Smooth muscle cell (in vitro differentiated cells): ENCODE results near the gene SRPK2. TPM values are rescaled to one million over a fixed set of nuclear protein-coding genes. Genes with fewer than 3 reads are reported as not detected.

Experiments used
- DNase-seq: peaks from one replicate; lab custom pipeline; 2025; ENCODE audit not compliant: unreplicated experiment; lab: John Stamatoyannopoulos, UW
- H2AFZ ChIP-seq: fragments of 200-600 bp; sonication (generic); 2 replicates; pipeline ENCODE4 v1.6.0; 2016; ENCODE audit warnings: antibody characterized with exemption, low read depth, mild to moderate bottlenecking
- H3F3A ChIP-seq: fragments of 200-600 bp; sonication (generic); 2 replicates; pipeline ENCODE4 v1.6.0; 2017; ENCODE audit warnings: antibody characterized with exemption, low read depth
- H3K27ac ChIP-seq: fragments of 200-600 bp; sonication (generic); 2 replicates; pipeline ENCODE4 v1.5.1; 2016; ENCODE audit warnings: low read depth, mild to moderate bottlenecking
- H3K27me3 ChIP-seq: fragments of 200-600 bp; sonication (generic); 2 replicates; pipeline ENCODE4 v1.6.1; 2016; ENCODE audit warnings: low read depth, mild to moderate bottlenecking
- H3K36me3 ChIP-seq: fragments of 200-600 bp; sonication (generic); 2 replicates; pipeline ENCODE4 v1.5.1; 2016; ENCODE audit warnings: low read depth
- H3K4me1 ChIP-seq: fragments of 200-600 bp; sonication (generic); 2 replicates; pipeline ENCODE4 v1.5.1; 2016; ENCODE audit warnings: low read depth
- H3K4me2 ChIP-seq: fragments of 200-600 bp; sonication (generic); 2 replicates; pipeline ENCODE4 v1.6.0; 2016; ENCODE audit warnings: mild to moderate bottlenecking
- H3K4me3 ChIP-seq: fragments of 200-600 bp; sonication (generic); 2 replicates; pipeline ENCODE4 v1.5.1; 2016; ENCODE audit warnings: mild to moderate bottlenecking
- H3K79me2 ChIP-seq: fragments of 200-600 bp; sonication (generic); 2 replicates; pipeline ENCODE4 v1.6.0; 2016; ENCODE audit warnings: low read depth, mild to moderate bottlenecking
- H3K9ac ChIP-seq: fragments of 200-600 bp; sonication (generic); 2 replicates; pipeline ENCODE4 v1.6.0; 2016; ENCODE audit warnings: low read depth
- H3K9me3 ChIP-seq: fragments of 200-600 bp; sonication (generic); replicated peaks from 2 replicates; pipeline ENCODE4 v1.5.1; 2016; ENCODE audit warnings: low read depth
- H4K20me1 ChIP-seq: fragments of 200-600 bp; sonication (generic); 2 replicates; pipeline ENCODE4 v1.6.0; 2016; ENCODE audit warnings: low read depth
- WGBS: methylation state at CpG from one replicate; pipeline ENCODE4 v1.1.7; 2016; ENCODE audit warnings: low lambda C conversion rate; 5-methylcytosine and 5-hydroxymethylcytosine counted together
- polyA plus RNA-seq: library from polyadenylated mRNA; unstranded; fragments of >200 nt; fragmentation: Nextera tagmentation; extraction: Ambion mirVana; gene quantifications from 2 replicates; pipeline ENCODE4 v1.2.1, GENCODE V29; 2016
- total RNA-seq: library from RNA; depleted of rRNA; stranded (reverse); fragments of >200 nt; gene quantifications from 2 replicates; pipeline ENCODE4 v1.2.3, GENCODE V29; 2014
- TF ChIP-seq, protein P1 (sequence below): fragments of 200-600 bp; sonication (generic); IDR thresholded peaks from 2 replicates; pipeline ENCODE4 v1.5.1; 2017; ENCODE audit warnings: borderline replicate concordance, mild to moderate bottlenecking, antibody characterized with exemption; ENCODE audit not compliant: insufficient read depth, poor library complexity, severe bottlenecking

Gene SRPK2
- total and polyA plus RNA-seq, 2 experiments from 2014 or later: 21.9 to 28.0 TPM

DNA sequence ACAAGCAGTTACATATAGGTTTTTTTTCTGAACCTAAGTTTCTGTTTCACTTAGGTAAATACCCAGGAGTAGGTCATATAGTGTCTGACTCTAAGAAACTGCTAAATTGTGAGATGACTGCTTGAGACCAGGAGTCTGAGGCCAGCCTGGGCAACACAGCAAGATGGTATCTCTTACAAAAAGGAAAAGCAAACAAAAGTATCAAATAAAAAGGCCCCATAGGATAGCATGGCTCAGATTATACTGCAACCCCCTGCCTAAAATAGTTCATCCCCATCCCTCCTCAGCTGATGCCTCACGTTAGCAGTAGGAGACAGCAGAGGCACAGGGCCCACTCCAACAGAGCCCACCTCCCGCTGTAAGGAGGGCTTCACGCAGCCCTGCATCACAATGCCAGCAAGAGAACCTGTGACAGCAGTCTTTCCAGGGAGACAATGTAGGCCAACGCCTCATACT, 90.3 kb downstream of the SRPK2 start:
- Histone ChIP-seq H3K9me3 (no peaks in the 10 kb centered on the region), H3K79me2 (peaks cover 74% of the 10 kb centered on the region), H3K9ac (no peak overlapping the region), H3F3A (peaks cover 5% of the 10 kb centered on the region), H3K36me3 (no peaks in the 10 kb centered on the region), H3K27me3 (no peaks in the 10 kb centered on the region), H3K27ac (no peak overlapping the region), H4K20me1 (peaks cover 68% of the 10 kb centered on the region), H2AFZ (no peak overlapping the region), H3K4me1 (no peaks in the 10 kb centered on the region), H3K4me3 (no peak overlapping the region), H3K4me2 (no peak overlapping the region)
- WGBS: 96% methylated on average over 4 of the region's 4 CpGs
- TF ChIP-seq, protein P1, sequence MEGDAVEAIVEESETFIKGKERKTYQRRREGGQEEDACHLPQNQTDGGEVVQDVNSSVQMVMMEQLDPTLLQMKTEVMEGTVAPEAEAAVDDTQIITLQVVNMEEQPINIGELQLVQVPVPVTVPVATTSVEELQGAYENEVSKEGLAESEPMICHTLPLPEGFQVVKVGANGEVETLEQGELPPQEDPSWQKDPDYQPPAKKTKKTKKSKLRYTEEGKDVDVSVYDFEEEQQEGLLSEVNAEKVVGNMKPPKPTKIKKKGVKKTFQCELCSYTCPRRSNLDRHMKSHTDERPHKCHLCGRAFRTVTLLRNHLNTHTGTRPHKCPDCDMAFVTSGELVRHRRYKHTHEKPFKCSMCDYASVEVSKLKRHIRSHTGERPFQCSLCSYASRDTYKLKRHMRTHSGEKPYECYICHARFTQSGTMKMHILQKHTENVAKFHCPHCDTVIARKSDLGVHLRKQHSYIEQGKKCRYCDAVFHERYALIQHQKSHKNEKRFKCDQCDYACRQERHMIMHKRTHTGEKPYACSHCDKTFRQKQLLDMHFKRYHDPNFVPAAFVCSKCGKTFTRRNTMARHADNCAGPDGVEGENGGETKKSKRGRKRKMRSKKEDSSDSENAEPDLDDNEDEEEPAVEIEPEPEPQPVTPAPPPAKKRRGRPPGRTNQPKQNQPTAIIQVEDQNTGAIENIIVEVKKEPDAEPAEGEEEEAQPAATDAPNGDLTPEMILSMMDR: no peak
- no peak for DNase-seq

DNA sequence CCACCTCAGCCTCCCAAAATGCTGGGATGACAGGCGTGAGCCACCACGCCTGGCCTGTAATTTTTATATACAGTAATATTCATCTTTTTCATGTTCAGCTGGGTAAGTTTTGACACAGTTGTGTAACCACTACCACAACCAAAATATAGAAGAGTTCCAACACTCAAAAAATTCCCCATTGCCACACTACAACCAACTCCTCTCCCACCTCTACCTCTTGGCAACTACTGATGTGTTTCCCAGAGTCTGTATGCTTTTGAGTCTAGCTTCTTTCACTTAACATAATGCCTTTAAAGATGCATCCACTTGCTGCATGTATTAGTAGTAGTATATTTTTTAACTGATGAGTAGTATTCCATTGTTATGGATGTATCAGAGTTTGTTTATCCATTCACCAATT, 90.7 kb downstream of the SRPK2 start:
- TF ChIP-seq, protein P1: no peak
- H3F3A ChIP-seq: peaks cover 5% of the 10 kb centered on the region
- WGBS: 100% methylated on average over 2 of the region's 2 CpGs
- no peak overlapping the region for H3K4me2 ChIP-seq
- no peak overlapping the region for H2AFZ ChIP-seq
- H4K20me1 ChIP-seq: peaks cover 72% of the 10 kb centered on the region
- no peaks in the 10 kb centered on the region for H3K9me3 ChIP-seq
- H3K4me1 ChIP-seq: no peaks in the 10 kb centered on the region
- H3K9ac ChIP-seq: no peak overlapping the region
- no peaks in the 10 kb centered on the region for H3K27me3 ChIP-seq
- DNase-seq: no peak
- H3K79me2 ChIP-seq: peaks cover 75% of the 10 kb centered on the region
- H3K4me3 ChIP-seq: no peak overlapping the region
- H3K27ac ChIP-seq: no peak overlapping the region
- no peaks in the 10 kb centered on the region for H3K36me3 ChIP-seq

DNA sequence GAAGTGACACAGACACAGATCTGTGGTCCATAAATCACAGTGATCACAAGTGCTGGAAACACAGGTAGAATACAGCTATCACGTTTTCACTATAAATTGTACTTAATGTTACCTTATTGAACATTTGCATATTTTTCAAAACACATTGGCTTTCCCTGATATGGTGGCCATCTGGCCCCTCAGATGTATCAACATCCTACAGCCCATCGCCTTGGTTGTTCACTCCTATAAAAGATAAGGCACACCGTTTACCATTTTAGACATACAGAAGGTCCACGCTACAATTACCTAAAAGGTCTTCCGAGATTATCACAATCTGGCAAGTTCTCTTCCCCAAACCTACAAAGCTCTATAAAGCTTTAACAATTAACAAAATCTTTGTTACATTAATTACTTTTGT, 91.4 kb downstream of the SRPK2 start:
- Histone ChIP-seq H3K9me3 (no peaks in the 10 kb centered on the region), H3F3A (peaks cover 5% of the 10 kb centered on the region), H2AFZ (no peak overlapping the region), H3K27me3 (no peaks in the 10 kb centered on the region), H3K9ac (no peak overlapping the region), H4K20me1 (peaks cover 78% of the 10 kb centered on the region), H3K27ac (no peak overlapping the region), H3K79me2 (peaks cover 75% of the 10 kb centered on the region), H3K4me1 (no peaks in the 10 kb centered on the region), H3K36me3 (no peaks in the 10 kb centered on the region), H3K4me3 (no peak overlapping the region), H3K4me2 (no peak overlapping the region)
- TF ChIP-seq, protein P1: no peak
- no peak for DNase-seq
- 95% methylated on average over 5 of the region's 5 CpGs for WGBS

DNA sequence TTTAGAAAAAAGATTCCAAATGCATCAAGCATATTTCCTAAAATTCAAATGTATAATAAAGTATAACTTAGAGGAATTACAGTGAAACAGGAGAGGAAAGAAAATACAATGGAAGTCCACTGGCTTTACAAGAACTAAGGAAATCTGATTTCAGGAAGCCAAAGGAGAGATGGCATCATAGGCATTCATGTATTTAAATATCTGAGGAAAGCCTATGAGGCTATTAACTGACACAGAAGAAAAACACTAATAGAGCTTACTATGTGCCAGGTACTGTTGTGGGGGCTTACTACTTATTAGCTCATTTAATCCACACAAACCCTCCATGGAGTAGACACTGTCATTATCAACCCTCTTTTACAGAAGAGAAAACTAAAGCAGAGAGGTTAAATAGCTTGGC, 92.2 kb downstream of the SRPK2 start:
- Histone ChIP-seq H3K79me2 (peaks cover 79% of the 10 kb centered on the region), H3K36me3 (no peaks in the 10 kb centered on the region), H4K20me1 (peaks cover 76% of the 10 kb centered on the region), H3K9ac (no peak overlapping the region), H3F3A (peaks cover 5% of the 10 kb centered on the region), H3K4me2 (no peak overlapping the region), H3K27me3 (no peaks in the 10 kb centered on the region), H3K4me1 (no peaks in the 10 kb centered on the region), H2AFZ (no peak overlapping the region), H3K4me3 (no peak overlapping the region), H3K27ac (peak overlapping the region; percentile 5), H3K9me3 (no peaks in the 10 kb centered on the region)
- no peak for DNase-seq
- TF ChIP-seq, protein P1: no peak
